22Rv1 (cell line): ENCODE measurements around the gene KIF23.

ENCODE experiments used
- ZFX ChIP-seq: fragments of 450-650 bp; IDR thresholded peaks from 2 replicates; pipeline ENCODE4 v1.6.1; 2017; ENCODE audit warnings: antibody characterized with exemption, borderline replicate concordance
- TF ChIP-seq, protein P1 (sequence below): fragments of 450-650 bp; IDR thresholded peaks from 2 replicates; pipeline ENCODE4 v1.5.1; 2017; ENCODE audit warnings: mild to moderate bottlenecking

DNA sequence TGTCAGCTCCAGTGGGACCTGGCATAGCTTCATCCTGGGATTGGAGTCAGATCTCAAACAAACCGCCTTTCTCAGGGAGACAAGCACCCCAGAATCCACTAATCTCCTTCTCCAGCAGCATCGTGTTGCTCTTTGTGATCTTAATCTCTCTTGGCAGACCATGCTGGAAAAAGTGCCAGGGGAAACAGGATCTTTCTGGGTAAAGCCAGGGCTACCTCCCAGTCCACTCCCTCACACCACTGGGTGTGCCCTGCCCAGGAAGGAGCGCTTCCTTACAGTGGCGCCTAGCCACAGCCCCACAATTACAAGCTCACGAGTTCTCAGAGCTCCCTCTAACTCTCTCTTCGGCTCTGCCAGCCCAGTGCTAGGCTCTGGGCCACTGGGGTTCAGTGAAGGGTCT, 70.7 kb downstream of the KIF23 start:
- TF ChIP-seq, protein P1, sequence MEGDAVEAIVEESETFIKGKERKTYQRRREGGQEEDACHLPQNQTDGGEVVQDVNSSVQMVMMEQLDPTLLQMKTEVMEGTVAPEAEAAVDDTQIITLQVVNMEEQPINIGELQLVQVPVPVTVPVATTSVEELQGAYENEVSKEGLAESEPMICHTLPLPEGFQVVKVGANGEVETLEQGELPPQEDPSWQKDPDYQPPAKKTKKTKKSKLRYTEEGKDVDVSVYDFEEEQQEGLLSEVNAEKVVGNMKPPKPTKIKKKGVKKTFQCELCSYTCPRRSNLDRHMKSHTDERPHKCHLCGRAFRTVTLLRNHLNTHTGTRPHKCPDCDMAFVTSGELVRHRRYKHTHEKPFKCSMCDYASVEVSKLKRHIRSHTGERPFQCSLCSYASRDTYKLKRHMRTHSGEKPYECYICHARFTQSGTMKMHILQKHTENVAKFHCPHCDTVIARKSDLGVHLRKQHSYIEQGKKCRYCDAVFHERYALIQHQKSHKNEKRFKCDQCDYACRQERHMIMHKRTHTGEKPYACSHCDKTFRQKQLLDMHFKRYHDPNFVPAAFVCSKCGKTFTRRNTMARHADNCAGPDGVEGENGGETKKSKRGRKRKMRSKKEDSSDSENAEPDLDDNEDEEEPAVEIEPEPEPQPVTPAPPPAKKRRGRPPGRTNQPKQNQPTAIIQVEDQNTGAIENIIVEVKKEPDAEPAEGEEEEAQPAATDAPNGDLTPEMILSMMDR: no peak
- no peak for TF ChIP-seq ZFX
